ENCODE measurements around the gene TPRG1.

Gene TPRG1

DNA sequence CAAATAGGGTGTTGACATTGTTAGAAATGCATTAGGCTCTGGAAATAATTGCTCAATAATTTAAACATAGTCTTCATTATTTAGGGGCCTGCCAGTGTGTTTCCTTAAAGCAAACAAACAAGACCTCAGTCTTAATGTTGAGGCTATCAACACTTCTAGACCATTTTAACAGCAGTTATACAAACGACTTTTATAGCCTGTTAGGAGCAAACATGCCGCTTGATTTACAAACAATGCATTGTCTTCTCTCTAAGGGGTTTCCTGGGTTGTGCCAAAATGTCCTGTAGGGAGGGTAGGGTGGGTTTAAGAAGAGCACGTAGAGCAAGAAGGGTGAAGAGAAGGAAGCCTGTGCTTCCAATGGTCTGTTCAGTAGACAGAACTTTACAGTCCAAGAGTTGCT lies 53.7 kb downstream of the TPRG1 start:
- no peak for TF ChIP-seq EZH2phosphoT487 (conservative IDR thresholded peaks at IDR 0.05; ENCODE audit: low read length)
- TF ChIP-seq, protein P1, sequence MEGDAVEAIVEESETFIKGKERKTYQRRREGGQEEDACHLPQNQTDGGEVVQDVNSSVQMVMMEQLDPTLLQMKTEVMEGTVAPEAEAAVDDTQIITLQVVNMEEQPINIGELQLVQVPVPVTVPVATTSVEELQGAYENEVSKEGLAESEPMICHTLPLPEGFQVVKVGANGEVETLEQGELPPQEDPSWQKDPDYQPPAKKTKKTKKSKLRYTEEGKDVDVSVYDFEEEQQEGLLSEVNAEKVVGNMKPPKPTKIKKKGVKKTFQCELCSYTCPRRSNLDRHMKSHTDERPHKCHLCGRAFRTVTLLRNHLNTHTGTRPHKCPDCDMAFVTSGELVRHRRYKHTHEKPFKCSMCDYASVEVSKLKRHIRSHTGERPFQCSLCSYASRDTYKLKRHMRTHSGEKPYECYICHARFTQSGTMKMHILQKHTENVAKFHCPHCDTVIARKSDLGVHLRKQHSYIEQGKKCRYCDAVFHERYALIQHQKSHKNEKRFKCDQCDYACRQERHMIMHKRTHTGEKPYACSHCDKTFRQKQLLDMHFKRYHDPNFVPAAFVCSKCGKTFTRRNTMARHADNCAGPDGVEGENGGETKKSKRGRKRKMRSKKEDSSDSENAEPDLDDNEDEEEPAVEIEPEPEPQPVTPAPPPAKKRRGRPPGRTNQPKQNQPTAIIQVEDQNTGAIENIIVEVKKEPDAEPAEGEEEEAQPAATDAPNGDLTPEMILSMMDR (IDR thresholded peaks at IDR 0.05; ENCODE audit: insufficient read depth, low read length, poor library complexity, severe bottlenecking) = no peak
- Histone ChIP-seq H3K4me2 (ENCODE audit: low read depth, low read length, poor library complexity, severe bottlenecking) (no peak overlapping the region), H3K9me3 (ENCODE audit: insufficient read depth, low read length) (no peaks in the 10 kb centered on the region)

DNA sequence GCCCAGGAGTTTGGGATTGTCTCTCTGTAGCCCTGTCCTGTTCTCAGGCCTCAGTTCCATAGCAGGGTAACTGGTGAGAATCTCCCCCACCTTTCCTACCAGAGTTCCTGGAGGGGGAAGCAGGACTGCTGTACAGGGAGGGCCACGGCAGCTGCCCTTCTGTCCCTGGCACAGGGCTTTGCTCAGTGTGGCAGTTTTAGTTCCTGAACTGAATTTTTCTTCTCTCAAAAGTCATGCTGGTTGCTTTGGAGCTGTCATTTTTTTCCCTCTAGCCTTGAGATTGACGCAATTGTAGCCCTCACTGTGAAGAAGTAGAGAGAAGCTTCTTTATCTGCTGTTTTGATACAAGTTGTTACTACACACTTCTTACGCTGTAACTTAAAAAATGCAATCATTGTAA lies 55.5 kb downstream of the TPRG1 start:
- Histone ChIP-seq H3K9me3 (ENCODE audit: insufficient read depth, low read length) (no peaks in the 10 kb centered on the region), H3K9me2 (replicated peaks; ENCODE audit: insufficient read depth, low read length) (no peaks in the 10 kb centered on the region), H3K4me2 (ENCODE audit: low read depth, low read length, poor library complexity, severe bottlenecking) (no peak overlapping the region), H3F3A (ENCODE audit: insufficient read depth) (no peaks in the 10 kb centered on the region), H2AFZ (ENCODE audit: low read depth, low read length, severe bottlenecking) (no peak overlapping the region), H3K27ac (ENCODE audit: low read depth, low read length) (no peak overlapping the region), H3K4me3 (ENCODE audit: insufficient read depth, low read length, poor library complexity, severe bottlenecking) (no peak overlapping the region), H3K79me2 (ENCODE audit: insufficient read depth, low read length) (no peaks in the 10 kb centered on the region), H3K27me3 (ENCODE audit: low read length) (no peaks in the 10 kb centered on the region), H3K36me3 (ENCODE audit: low read length) (no peaks in the 10 kb centered on the region), H3K9ac (ENCODE audit: low read length) (no peak overlapping the region), H4K20me1 (ENCODE audit: low read depth, low read length) (no peaks in the 10 kb centered on the region)
- no peak for TF ChIP-seq EZH2phosphoT487 (conservative IDR thresholded peaks at IDR 0.05; ENCODE audit: low read length)
- TF ChIP-seq, protein P1 (IDR thresholded peaks at IDR 0.05; ENCODE audit: insufficient read depth, low read length, poor library complexity, severe bottlenecking) = no peak

More for the DNA sequence above, 53.7 kb downstream of the TPRG1 start:
- Histone ChIP-seq H3F3A (ENCODE audit: insufficient read depth) (no peaks in the 10 kb centered on the region), H3K36me3 (ENCODE audit: low read length) (no peaks in the 10 kb centered on the region), H3K9ac (ENCODE audit: low read length) (no peak overlapping the region), H3K4me3 (ENCODE audit: insufficient read depth, low read length, poor library complexity, severe bottlenecking) (no peak overlapping the region), H3K27ac (ENCODE audit: low read depth, low read length) (no peak overlapping the region), H3K79me2 (ENCODE audit: insufficient read depth, low read length) (no peaks in the 10 kb centered on the region), H3K27me3 (ENCODE audit: low read length) (0 out of 2 replicates have a peak, but pooled peaks cover 2% of the 10 kb centered on the region), H4K20me1 (ENCODE audit: low read depth, low read length) (no peaks in the 10 kb centered on the region), H3K9me2 (replicated peaks; ENCODE audit: insufficient read depth, low read length) (no peaks in the 10 kb centered on the region), H2AFZ (ENCODE audit: low read depth, low read length, severe bottlenecking) (no peak overlapping the region)

DNA sequence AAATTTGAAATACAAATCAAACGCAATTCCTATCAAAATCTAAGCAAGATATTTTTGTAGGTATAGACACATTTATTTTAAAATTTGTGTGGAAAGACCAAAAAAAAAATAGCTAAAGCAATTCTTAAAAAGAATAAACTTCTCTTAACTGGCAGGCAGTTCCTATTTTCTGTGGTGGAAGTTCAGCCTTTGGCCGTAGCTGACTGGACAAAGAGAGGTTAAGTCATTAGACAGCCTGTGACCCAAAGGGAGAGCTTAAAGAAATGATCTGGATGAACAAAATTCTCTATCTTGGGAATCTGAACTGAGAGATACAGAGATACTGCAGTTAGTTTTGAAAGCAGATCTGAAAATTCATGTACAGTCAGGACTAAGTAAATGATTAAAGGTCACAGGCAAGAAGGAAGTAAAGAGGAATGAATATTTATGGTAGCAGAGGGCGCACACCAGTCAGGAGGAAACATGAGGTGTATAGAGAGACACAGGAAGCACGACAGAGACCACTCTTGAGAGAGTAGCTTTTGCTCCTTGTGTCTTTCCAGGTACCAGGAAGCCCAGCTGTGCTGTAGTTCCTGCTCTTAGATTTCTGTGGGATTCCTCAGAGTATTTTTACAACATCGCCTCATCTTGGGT lies 57.5 kb downstream of the TPRG1 start:
- Histone ChIP-seq H3F3A (ENCODE audit: insufficient read depth) (no peaks in the 10 kb centered on the region), H3K9me3 (ENCODE audit: insufficient read depth, low read length) (no peaks in the 10 kb centered on the region), H3K9me2 (replicated peaks; ENCODE audit: insufficient read depth, low read length) (no peaks in the 10 kb centered on the region), H3K36me3 (ENCODE audit: low read length) (no peaks in the 10 kb centered on the region), H4K20me1 (ENCODE audit: low read depth, low read length) (no peaks in the 10 kb centered on the region), H2AFZ (ENCODE audit: low read depth, low read length, severe bottlenecking) (no peak overlapping the region), H3K27ac (ENCODE audit: low read depth, low read length) (no peak overlapping the region), H3K79me2 (ENCODE audit: insufficient read depth, low read length) (no peaks in the 10 kb centered on the region), H3K9ac (ENCODE audit: low read length) (no peak overlapping the region), H3K4me2 (ENCODE audit: low read depth, low read length, poor library complexity, severe bottlenecking) (no peak overlapping the region), H3K4me3 (ENCODE audit: insufficient read depth, low read length, poor library complexity, severe bottlenecking) (no peak overlapping the region), H3K27me3 (ENCODE audit: low read length) (no peaks in the 10 kb centered on the region)
- TF ChIP-seq, protein P1 (IDR thresholded peaks at IDR 0.05; ENCODE audit: insufficient read depth, low read length, poor library complexity, severe bottlenecking) = no peak
- TF ChIP-seq EZH2phosphoT487 (conservative IDR thresholded peaks at IDR 0.05; ENCODE audit: low read length) = no peak

All from SU-DHL-6 (cell line).